Measurements from ENCODE around the gene C19orf85.
"Not testable (repeated sequence)": the region's sequence is repeated elsewhere in the genome, so short reads cannot be mapped to it uniquely, and the experiment has no call there.

Gene C19orf85

GRCh38 chr19:55464662-55465054, at the start of gene C19orf85:
Gene C19orf85 (minus strand): TSS chr19:55464751. CDS start chr19:55464554, 197 bp downstream.
- DNase-seq (ENCODE audit: low spot score), result no peak

GRCh38 chr19:55508120-55508519, 43.6 kb upstream of the C19orf85 start:
- DNase-seq (ENCODE audit: low spot score), result no peak

- no peak for DNase-seq (ENCODE audit: low spot score)
Observed at GRCh38 chr19:55504981-55505380, 40.4 kb upstream of the C19orf85 start.

- no peak for DNase-seq (ENCODE audit: low spot score)
Observed at GRCh38 chr19:55504252-55504603, 39.7 kb upstream of the C19orf85 start.

GRCh38 chr19:55503502-55504251, 39.1 kb upstream of the C19orf85 start:
- peak; percentile 96 for DNase-seq (ENCODE audit: low spot score)

GRCh38 chr19:55503157-55503501, 38.6 kb upstream of the C19orf85 start:
- no peak for DNase-seq (ENCODE audit: low spot score)

- no peak for DNase-seq (ENCODE audit: low spot score)
Observed at GRCh38 chr19:55502197-55502952, 37.8 kb upstream of the C19orf85 start.

- no peak for DNase-seq (ENCODE audit: low spot score)
Observed at GRCh38 chr19:55500368-55500952, 35.9 kb upstream of the C19orf85 start.

- no peak for DNase-seq (ENCODE audit: low spot score)
Observed at GRCh38 chr19:55498246-55498840, 33.8 kb upstream of the C19orf85 start.

GRCh38 chr19:55497763-55498162, 33.2 kb upstream of the C19orf85 start:
- no peak for DNase-seq (ENCODE audit: low spot score)

- not testable (repeated sequence) for DNase-seq (ENCODE audit: low spot score)
Observed at GRCh38 chr19:55496820-55497219, 32.3 kb upstream of the C19orf85 start.

- no peak for DNase-seq (ENCODE audit: low spot score)
Observed at GRCh38 chr19:55495646-55496349, 31.2 kb upstream of the C19orf85 start.

- no peak for DNase-seq (ENCODE audit: low spot score)
Observed at GRCh38 chr19:55494172-55494761, 29.7 kb upstream of the C19orf85 start.

- no peak for DNase-seq (ENCODE audit: low spot score)
Observed at GRCh38 chr19:55493645-55494171, 29.2 kb upstream of the C19orf85 start.

GRCh38 chr19:55493052-55493644, 28.6 kb upstream of the C19orf85 start:
- no peak for DNase-seq (ENCODE audit: low spot score)

GRCh38 chr19:55492362-55492944, 27.9 kb upstream of the C19orf85 start:
- DNase-seq (ENCODE audit: low spot score), result no peak

- DNase-seq (ENCODE audit: low spot score), result no peak
Observed at GRCh38 chr19:55491546-55492360, 27.2 kb upstream of the C19orf85 start.

GRCh38 chr19:55490478-55491432, 26.2 kb upstream of the C19orf85 start:
- DNase-seq (ENCODE audit: low spot score), result no peak

Data from ecto neural progenitor cell (in vitro differentiated cells).